Spinal cord (tissue), 10 donors: ENCODE measurements around the gene COL8A1. TPM values are rescaled to one million over a fixed set of nuclear protein-coding genes. Genes with fewer than 3 reads are reported as not detected.

ENCODE experiments used
- DNase-seq, 6 donors: peaks; one replicate each; pipeline versions ENCODE4 v3.0.0 to v3.0.0-alpha.2; 2013 to 2015; ENCODE audit warnings: low spot score in 6 of 6, low read depth in 4 of 6
- H3K27ac ChIP-seq: one replicate; pipeline ENCODE4 v1.5.1; 2013; ENCODE audit warnings: low read depth, low read length, control low read depth
- H3K27me3 ChIP-seq: one replicate; pipeline ENCODE4 v1.6.1; 2013; ENCODE audit warnings: low read length; ENCODE audit not compliant: control insufficient read depth, insufficient read depth
- H3K36me3 ChIP-seq: one replicate; pipeline ENCODE4 v1.6.1; 2013; ENCODE audit warnings: low read length; ENCODE audit not compliant: control insufficient read depth, insufficient read depth
- H3K4me1 ChIP-seq: one replicate; pipeline ENCODE4 v1.6.1; 2013; ENCODE audit warnings: low read length; ENCODE audit not compliant: control insufficient read depth, insufficient read depth
- H3K4me3 ChIP-seq: one replicate; pipeline ENCODE4 v1.5.1; 2013; ENCODE audit warnings: low read depth, low read length, control low read depth
- H3K9me3 ChIP-seq: one replicate; pipeline ENCODE4 v1.6.1; 2013; ENCODE audit warnings: low read length; ENCODE audit not compliant: control insufficient read depth, insufficient read depth
- WGBS: methylation state at CpG from one replicate; pipeline ENCODE4 v1.1.5; 2013; ENCODE audit warnings: missing lambda C conversion rate; ENCODE audit not compliant: insufficient coverage; 5-methylcytosine and 5-hydroxymethylcytosine counted together
- polyA plus RNA-seq, 2 donors: library from polyadenylated mRNA; unstranded; fragments of 120-200 nt; gene quantifications; one replicate each; pipeline ENCODE4 v1.2.1, GENCODE V29; 2013; ENCODE audit not compliant: insufficient read length in 2 of 2
- total RNA-seq, 2 donors: library from RNA; depleted of rRNA in 1 of 2; stranded (reverse); fragments of 120-200 nt in 1 of 2; fragments of >200 nt in 1 of 2; gene quantifications; one replicate each; pipeline versions ENCODE4 v1.2.3 to v1.2.4, GENCODE V29; 2013 to 2014
- donor health status: healthy.

The COL8A1 gene
- total and polyA plus RNA-seq, 4 donors: 3.4 to 200 (median 110) TPM

DNA sequence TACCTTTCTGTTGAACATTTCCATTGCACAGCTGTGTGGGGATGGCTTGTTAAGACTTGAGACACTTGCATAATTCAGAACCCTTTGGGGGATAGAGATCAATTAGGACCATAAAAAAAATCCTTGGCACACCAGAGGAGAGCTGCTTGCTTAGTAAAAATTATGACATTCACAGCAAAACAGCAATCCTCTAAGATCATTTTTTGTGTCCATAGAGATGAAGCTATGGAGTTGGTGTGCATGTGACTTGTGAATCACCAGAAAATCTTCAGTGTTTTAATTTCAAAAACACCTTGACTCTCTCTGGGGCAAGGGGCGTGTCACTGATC, 7.7 kb downstream of the COL8A1 start:
- Histone ChIP-seq H3K9me3 (no peaks in the 10 kb centered on the region), H3K27me3 (no peaks in the 10 kb centered on the region), H3K36me3 (no peaks in the 10 kb centered on the region), H3K4me1 (no peaks in the 10 kb centered on the region), H3K27ac (no peak overlapping the region), H3K4me3 (no peak overlapping the region)
- DNase-seq: no peak
- no CpG with 5 or more reads among the region's 1 CpG for WGBS

DNA sequence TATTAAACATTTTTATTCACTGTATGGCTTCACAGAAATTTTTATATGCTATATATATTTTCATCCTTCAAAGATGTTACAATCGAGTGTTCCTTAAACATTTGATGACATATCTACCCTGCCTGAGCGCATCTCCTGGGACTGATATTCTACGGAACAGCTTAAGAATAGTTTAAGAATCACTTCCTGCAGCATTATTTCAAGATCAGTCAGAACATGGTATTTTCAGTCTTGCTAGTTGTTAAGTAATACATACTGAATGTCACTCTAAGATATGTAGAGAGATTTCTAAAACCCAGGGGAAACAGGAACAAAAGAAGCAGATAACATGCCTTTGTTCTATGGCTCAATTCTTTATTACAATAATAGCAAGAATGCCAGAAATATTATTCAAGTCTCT, 8.7 kb downstream of the COL8A1 start:
- Histone ChIP-seq H3K4me1 (no peaks in the 10 kb centered on the region), H3K27ac (no peak overlapping the region), H3K36me3 (no peaks in the 10 kb centered on the region), H3K27me3 (no peaks in the 10 kb centered on the region), H3K4me3 (no peak overlapping the region), H3K9me3 (no peaks in the 10 kb centered on the region)
- WGBS: no CpG with 5 or more reads among the region's 3 CpGs
- DNase-seq: peak in 1 of 6 donors; percentile 12

DNA sequence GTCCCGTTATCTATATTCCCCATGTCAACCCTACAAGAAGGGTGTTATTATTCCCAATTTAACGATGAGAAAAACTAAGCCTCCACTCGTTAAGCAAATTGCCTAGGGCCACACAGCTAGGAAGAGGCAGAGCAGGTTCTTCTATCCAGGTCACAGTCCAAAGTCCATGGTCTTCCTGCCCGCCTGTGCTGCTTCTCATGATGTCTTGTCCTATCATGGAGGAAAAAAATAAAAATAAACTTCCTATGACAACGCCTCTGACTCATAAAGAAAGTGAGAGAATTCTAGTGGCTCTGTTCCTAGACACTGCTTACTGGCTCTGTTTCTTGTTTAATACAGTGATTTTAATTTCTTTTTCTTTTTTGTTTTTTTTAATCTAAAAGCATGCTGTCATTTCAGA, 9.7 kb downstream of the COL8A1 start:
- Histone ChIP-seq H3K36me3 (no peaks in the 10 kb centered on the region), H3K9me3 (no peaks in the 10 kb centered on the region), H3K27ac (no peak overlapping the region), H3K27me3 (no peaks in the 10 kb centered on the region), H3K4me1 (no peaks in the 10 kb centered on the region), H3K4me3 (no peak overlapping the region)
- no peak for DNase-seq
- 60% methylated on average over 1 of the region's 5 CpGs for WGBS

DNA sequence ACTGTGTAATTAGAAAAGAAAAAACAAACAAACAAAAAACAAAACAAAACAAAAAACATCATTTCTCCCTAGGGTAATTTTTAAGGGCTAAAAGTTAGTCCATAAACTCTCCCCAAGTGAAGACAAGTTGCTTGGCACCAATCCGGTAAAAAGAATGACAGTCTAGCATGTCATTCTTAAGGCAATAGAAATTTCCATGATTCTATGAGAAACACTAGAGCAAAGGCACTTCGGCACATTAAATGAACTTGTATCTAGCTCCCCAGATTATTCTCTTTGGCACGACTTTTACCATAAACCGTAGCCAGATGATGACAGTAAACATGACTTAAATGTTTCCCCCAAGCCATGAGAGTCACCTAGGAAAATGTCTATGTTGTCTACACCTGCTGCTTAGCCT, 10.1 kb downstream of the COL8A1 start:
- Histone ChIP-seq H3K4me1 (no peaks in the 10 kb centered on the region), H3K27ac (no peak overlapping the region), H3K4me3 (no peak overlapping the region), H3K9me3 (no peaks in the 10 kb centered on the region), H3K27me3 (no peaks in the 10 kb centered on the region), H3K36me3 (no peaks in the 10 kb centered on the region)
- DNase-seq: peak in 1 of 6 donors; percentile 21
- 80% methylated on average over 1 of the region's 4 CpGs for WGBS

DNA sequence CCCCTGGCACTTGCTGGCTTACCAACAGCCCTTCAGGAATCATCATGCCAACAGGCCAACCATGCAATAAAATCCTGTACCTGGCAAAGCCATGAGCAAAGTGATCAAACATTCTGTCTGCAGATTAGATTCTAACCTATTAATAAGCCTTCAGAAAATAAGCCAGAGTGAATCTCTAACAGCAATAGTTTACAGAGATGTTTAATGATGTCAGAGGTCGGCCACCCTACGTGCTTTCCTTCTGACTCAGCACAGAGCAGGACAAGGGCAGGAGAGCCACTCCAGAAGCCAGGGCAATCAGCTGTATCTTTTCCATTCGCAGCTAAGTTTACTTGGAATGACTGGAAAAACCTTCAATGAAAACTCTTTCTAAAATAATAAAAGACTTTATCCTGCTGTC, 13.1 kb downstream of the COL8A1 start:
- WGBS: 67% methylated on average over 2 of the region's 3 CpGs
- Histone ChIP-seq H3K4me3 (no peak overlapping the region), H3K36me3 (no peaks in the 10 kb centered on the region), H3K9me3 (no peaks in the 10 kb centered on the region), H3K27ac (no peak overlapping the region), H3K27me3 (no peaks in the 10 kb centered on the region), H3K4me1 (no peaks in the 10 kb centered on the region)
- DNase-seq: peak in 1 of 6 donors; percentile 11

DNA sequence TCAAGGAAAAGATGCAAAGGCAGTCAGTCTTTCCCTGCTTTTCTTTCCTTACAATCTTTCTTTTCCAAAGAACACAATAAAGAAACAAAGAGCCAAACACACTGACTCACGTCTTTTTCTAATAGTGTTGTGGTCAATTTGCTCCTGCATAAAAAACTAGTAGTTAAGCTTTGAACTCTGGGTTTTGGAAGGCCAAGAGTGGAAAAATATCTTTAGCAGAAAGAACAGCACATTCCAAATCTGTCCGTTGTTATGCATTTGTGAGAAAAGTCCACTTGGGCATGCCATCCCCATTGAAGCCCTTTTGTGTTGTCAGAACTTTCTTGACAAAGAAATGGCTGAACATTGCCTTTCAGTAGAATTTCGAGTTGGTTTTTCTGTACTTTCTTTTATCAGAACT, 18.2 kb downstream of the COL8A1 start:
- Histone ChIP-seq H3K4me1 (no peaks in the 10 kb centered on the region), H3K9me3 (no peaks in the 10 kb centered on the region), H3K36me3 (no peaks in the 10 kb centered on the region), H3K4me3 (no peak overlapping the region), H3K27me3 (no peaks in the 10 kb centered on the region), H3K27ac (no peak overlapping the region)
- WGBS: no CpG with 5 or more reads among the region's 3 CpGs
- no peak for DNase-seq

DNA sequence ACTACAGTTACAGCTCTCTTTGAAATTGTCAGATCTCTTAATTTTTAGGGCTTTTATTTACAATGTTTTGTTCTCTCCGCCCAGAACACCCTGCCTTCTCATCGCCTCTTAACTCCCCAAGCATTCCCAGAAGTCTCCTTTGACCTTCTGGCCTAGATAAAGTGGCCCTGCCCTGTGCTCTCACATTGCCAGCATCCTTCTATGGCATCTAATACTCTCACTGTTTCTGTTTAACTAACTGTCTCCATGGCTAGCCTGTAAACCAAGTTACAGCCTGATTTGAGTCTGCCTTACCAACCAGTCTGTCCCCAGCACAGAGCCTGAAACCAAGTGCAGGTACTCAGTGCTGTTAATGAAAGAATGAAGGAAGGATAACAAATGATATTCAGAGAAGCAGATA, 19.9 kb downstream of the COL8A1 start:
- H3K4me1 ChIP-seq: no peaks in the 10 kb centered on the region
- no peak overlapping the region for H3K27ac ChIP-seq
- no peak for DNase-seq
- no peak overlapping the region for H3K4me3 ChIP-seq
- WGBS: 84% methylated on average over 2 of the region's 2 CpGs
- no peaks in the 10 kb centered on the region for H3K27me3 ChIP-seq
- no peaks in the 10 kb centered on the region for H3K9me3 ChIP-seq
- no peaks in the 10 kb centered on the region for H3K36me3 ChIP-seq

DNA sequence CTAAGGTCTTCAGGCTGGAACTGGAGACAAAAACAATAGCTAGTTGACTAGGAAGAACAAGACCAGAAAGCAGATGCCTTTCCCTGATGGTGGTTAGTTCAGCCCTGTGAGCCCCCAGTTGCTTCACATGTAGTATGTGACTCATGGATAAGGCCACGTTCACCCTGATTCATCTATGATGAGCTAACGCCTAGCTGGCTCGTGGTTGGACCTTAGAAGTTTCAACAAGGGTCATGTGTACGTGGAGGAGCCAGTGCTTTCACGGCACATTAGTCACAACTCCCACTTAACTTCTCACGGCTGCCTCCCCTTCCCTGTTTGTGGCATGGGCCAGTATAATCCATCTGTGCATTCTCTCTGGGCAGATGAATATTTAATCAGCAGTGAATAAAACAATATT, 20.6 kb downstream of the COL8A1 start:
- H3K27ac ChIP-seq: no peak overlapping the region
- 100% methylated on average over 1 of the region's 6 CpGs for WGBS
- no peak for DNase-seq
- H3K36me3 ChIP-seq: no peaks in the 10 kb centered on the region
- no peaks in the 10 kb centered on the region for H3K4me1 ChIP-seq
- H3K9me3 ChIP-seq: no peaks in the 10 kb centered on the region
- no peaks in the 10 kb centered on the region for H3K27me3 ChIP-seq
- no peak overlapping the region for H3K4me3 ChIP-seq

DNA sequence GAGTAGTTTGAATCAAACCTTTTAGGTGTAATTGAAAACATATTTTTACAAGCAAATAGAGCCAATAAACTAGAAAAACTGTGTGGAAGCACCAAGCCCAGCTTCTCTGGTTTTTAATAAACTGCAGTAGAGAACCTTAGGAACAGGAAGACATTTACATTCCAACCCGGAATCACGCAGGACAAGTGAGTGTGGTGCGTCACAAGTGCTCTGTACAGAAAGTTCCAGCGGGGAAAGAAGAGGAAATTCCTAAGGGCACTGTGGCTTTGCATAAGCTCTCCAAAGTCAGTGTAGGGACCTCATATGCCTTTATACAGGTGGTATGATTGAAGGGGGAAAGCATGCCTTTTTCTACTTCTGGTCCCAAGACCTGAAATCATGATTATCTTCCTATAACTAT, 21.6 kb downstream of the COL8A1 start:
- Histone ChIP-seq H3K36me3 (no peaks in the 10 kb centered on the region), H3K4me1 (no peaks in the 10 kb centered on the region), H3K9me3 (no peaks in the 10 kb centered on the region), H3K27me3 (no peaks in the 10 kb centered on the region), H3K4me3 (no peak overlapping the region), H3K27ac (no peak overlapping the region)
- 89% methylated on average over 4 of the region's 4 CpGs for WGBS
- DNase-seq: no peak

DNA sequence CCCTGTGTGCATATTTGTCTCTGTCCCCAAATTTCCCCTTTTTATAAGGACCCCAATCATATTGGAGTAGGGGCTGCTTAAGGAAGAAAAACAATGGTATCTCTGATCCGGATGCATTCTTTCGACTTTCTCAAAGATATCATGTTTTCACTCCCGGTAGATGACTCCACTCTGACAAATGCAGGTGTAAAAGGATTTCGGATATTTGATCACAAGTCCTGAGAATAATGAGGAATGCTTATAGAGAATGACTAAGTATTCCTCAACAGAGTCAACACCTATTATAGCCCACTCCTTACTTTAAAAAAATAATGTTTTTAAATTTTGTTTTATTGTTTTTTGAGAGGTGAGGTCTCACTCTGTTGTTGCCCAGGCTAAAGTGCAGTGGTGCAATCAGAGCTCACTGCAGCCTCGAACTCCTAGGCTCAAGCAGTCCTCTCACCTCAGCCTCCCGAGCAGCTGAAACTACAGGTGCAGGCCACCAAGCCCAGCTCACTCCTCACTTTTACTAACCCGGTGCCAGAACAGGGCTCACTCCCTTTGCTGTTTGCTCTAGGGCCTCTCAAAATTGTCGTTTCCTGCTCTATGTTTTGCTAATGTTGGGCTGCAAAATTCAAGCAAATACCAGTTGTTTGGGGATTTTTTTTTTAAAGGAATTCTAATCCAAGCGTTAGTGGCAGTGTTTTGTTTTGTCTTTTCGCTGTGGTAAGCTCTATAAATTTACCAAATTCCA, 24.6 kb downstream of the COL8A1 start:
- Histone ChIP-seq H3K36me3 (no peaks in the 10 kb centered on the region), H3K4me3 (no peak overlapping the region), H3K4me1 (no peaks in the 10 kb centered on the region), H3K27ac (no peak overlapping the region), H3K27me3 (no peaks in the 10 kb centered on the region), H3K9me3 (no peaks in the 10 kb centered on the region)
- 97% methylated on average over 4 of the region's 10 CpGs for WGBS
- DNase-seq: no peak
